Transverse colon (tissue), 4 donors: ENCODE data around the gene NEK11.
"Not testable (repeated sequence)": the region's sequence is repeated elsewhere in the genome, so short reads cannot be mapped to it uniquely, and the experiment has no call there.

Experiments
- CTCF ChIP-seq, 5 experiments: fragments of 200-600 bp in 3 of 5; fragments of 450-650 bp in 2 of 5; sonication (generic) in 3 of 5; IDR thresholded peaks; 1 replicate in 2 of 5; 2 replicates in 3 of 5; pipeline ENCODE4 v1.5.1; 2016 to 2017; ENCODE audit warnings: antibody characterized with exemption in 5 of 5, inconsistent platforms in 3 of 5, mild to moderate bottlenecking in 2 of 5, moderate library complexity in 1 of 5
- EP300 ChIP-seq: sonication (generic); formaldehyde crosslinking; IDR thresholded peaks from one replicate; pipeline ENCODE4 v1.6.1; 2017; ENCODE audit warnings: antibody characterized with exemption, low read depth
- POLR2A ChIP-seq: fragments of 450-650 bp; IDR thresholded peaks from one replicate; pipeline ENCODE4 v1.6.1; 2016; ENCODE audit warnings: antibody characterized with exemption, mild to moderate bottlenecking, moderate library complexity
- POLR2AphosphoS5 ChIP-seq, 3 donors: sonication (generic); formaldehyde crosslinking; IDR thresholded peaks; one replicate each; pipeline ENCODE4 v1.6.1; 2016; ENCODE audit warnings: antibody characterized with exemption in 3 of 3

- TF ChIP-seq POLR2AphosphoS5 (IDR thresholded peaks at IDR 0.05); CTCF (IDR thresholded peaks at IDR 0.05); EP300; POLR2A: not testable (repeated sequence)
Observed at GRCh38 chr3:131361066-131361463, 334.4 kb downstream of the NEK11 start.
